ENCODE data around the gene DNAAF2.

- no peak for TF ChIP-seq HNF4G (IDR thresholded peaks at IDR 0.05)
- no peak for TF ChIP-seq YY1 (IDR thresholded peaks at IDR 0.05)
- TF ChIP-seq CTCF (IDR thresholded peaks at IDR 0.05; ENCODE audit: low read depth, low read length, missing input control), result no peak
- TF ChIP-seq MAX (IDR thresholded peaks at IDR 0.05), result no peak
- TF ChIP-seq ZBTB33 (IDR thresholded peaks at IDR 0.05), result no peak
- TF ChIP-seq TAF1 (conservative IDR thresholded peaks at IDR 0.05), result no peak
- no peak for TF ChIP-seq REST (IDR thresholded peaks at IDR 0.05)
These were observed 56.9 kb downstream of the DNAAF2 start for GRCh38 chr14:49578141-49578540.

All from liver (tissue), 3 donors.